COLO668 (cell line): ENCODE data around the gene KHNYN.

ENCODE experiments used
- DNase-seq: peaks from one replicate; lab custom pipeline; 2025; ENCODE audit not compliant: unreplicated experiment; lab: John Stamatoyannopoulos, UW

Gene KHNYN

DNA sequence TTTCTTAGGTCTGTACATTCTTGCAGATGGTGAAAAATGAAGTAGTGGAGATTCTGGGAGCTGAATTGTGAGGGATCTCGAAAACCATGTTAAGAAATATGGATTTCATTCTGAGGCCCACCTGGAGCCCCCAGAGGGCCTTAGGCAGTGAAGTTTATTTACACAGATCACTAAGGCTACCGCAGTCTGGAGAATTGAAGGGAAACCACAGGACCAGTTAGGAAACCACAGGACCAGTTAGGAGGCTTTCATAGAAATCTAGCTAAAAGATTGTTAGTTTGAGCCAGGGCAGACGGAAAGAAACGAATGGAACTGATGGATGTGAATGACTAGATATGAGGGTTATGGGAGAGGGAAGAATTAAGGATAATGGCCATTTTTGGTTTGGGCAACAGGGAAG is 7.5 kb upstream of the KHNYN start:
- no peak for DNase-seq

- no peak for DNase-seq
These were observed 6.8 kb upstream of the KHNYN start for GRCh38 chr14:24422694-24423601.

DNA sequence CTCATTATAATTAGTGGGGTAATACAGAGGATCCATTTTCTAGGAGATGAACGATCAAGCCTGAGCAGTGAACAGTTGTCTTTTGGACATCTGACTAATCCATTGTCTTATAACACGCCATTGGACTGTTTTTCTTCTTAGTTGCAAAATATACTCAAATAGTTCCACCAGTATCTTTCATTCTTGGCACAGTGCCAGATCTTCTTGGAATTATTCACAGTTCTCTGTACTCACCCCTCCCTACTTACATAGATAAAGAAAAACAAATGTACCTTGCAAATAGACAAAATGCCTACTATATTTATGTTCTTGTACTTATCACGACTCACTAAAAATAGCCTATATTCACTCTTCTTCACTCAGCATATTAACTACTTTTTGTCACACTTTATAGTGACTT is 4.0 kb upstream of the KHNYN start:
- DNase-seq = no peak

DNA sequence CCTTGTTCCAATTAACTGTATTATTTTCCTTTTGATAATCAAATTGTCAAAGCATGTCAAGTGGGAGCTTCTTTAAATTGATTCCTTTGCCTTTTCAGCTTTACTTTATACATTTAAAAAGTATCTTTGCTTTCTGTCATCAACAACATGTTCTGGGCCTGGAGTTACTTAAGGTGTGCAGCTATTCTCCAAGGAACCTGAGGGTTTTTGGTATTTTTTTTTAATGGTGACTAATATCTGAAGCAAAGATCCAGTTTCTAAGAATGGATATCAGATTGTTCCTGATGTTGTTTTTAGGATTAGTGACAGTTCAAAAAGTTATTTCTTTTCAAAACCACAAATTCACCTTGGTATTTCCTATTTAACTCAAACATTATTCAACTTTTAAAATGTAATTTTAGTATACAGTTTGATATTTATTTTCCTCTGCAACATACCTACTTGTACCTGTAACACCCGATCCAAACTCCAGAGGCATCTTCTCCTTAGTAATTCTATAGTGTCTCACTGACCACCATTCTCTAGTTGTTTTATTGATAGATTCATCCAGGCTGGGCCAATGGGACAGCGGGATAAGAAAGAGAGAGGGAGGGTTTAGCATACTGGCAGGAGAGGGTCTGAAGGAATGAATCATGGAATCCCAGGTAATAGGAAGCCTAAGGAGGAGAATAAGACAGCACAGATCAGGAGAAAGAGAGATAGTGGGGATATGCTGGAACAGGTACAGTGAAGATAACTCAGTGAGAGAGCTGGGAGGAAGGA is 3.4 kb upstream of the KHNYN start:
- no peak for DNase-seq

GRCh38 chr14:24426912-24427536 is 2.7 kb upstream of the KHNYN start:
- DNase-seq = peak; percentile 69

- DNase-seq = no peak
These were observed 1.9 kb upstream of the KHNYN start for GRCh38 chr14:24427537-24428508.

DNA sequence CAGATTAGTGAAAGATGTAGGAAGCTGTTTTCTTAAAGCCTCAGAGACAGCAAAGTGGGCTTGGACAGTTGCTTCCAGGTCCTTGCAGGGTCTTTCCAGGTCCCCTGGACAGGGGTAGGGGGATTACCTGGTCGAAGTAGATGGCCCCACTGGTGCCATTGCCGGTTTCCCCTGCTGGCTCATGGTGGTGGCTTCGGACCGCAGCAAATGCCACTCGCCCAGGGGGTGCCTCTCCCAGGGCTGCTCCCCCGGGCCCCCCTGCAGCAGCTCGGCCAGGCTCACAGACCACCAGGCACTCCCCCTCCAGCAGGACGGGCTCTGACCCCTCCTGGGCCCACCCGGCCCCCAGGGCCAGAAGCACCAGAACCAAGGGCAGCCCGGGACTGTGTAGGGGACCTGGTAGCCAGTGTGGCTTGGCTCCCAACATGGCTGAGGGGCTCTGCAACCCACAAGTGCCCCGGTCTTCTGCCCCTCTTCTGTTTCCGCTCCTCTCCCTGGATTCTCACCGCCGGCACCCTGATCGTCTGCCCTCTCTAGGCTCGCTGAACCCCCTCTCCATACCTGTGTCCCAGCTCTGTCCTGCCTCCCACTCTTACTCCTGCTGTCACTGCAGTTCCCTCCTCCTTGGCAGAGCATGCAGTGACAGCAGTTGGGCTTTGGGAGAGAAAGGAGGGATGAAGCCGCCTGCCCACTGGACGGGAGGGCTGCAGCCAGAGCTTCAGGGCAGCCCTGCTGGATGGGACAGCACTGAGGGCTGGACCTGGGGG is 943 bp upstream of the KHNYN start:
- DNase-seq = no peak

DNA sequence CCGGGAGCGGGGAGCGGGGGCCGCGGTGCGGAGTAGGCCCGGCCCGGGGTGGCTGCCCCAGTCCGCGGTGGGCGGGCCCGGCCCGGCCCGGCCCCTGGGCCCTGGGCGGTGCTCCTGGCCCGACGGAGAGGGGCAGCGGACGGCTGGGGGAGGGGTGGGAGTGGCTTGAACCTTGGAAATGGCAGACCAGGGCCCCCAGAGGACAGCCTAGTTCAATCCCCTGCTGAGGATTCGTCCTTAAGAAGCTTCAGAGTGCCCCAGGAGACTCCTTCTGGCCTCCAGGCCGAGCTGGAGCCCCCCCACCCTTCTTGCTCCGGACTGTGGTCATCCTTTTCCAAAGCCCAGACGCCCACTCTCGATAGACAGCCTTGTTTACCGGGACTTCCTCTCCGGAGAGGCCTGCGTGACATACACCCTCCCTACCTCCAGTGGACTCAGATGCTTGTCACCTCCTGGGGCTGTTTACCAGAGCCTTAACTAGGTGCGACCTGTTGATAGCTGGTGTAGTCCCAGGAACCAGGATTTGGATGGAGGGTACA is 458 bp downstream of the KHNYN start:
- peak; percentile 82 for DNase-seq

DNA sequence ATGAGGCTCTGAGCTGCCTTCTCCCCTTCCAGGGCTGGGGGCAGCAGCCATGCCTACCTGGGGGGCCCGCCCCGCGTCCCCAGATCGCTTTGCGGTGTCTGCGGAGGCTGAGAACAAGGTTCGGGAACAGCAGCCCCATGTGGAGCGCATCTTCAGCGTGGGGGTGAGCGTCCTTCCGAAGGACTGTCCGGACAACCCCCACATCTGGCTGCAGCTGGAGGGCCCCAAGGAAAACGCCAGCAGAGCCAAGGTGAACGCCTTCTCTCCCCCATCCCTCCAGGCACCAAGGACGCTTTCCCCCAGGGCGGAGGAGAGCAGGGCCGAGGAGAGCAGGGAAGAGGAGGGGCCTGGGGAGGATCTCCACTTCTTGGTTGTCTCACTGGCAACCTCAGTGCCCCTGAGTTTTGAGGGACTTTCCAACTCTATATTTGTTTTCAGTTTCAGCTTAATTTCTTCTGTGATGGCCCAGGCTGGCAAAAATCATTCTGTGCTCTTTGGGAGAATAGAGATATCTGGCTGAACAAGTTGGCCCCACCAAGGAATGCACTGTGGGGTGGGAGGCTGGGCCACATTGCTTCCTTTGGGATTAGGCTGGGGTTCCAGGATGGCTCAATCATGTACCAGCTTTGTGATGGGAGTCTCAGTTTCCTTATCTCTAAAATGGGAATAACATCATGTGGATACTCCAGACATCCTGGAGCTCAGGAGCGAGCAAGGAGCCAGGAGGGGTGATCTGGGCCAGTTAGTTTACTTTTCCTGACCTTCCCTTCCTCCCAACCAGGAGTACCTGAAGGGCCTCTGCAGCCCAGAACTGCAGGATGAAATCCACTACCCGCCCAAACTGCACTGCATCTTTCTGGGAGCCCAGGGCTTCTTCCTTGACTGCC is 1.2 kb downstream of the KHNYN start:
- DNase-seq = peak; percentile 38

GRCh38 chr14:24431569-24432258 is 2.0 kb downstream of the KHNYN start:
- peak; percentile 93 for DNase-seq

GRCh38 chr14:24432259-24433131 is 2.7 kb downstream of the KHNYN start:
- peak; percentile 30 for DNase-seq

DNA sequence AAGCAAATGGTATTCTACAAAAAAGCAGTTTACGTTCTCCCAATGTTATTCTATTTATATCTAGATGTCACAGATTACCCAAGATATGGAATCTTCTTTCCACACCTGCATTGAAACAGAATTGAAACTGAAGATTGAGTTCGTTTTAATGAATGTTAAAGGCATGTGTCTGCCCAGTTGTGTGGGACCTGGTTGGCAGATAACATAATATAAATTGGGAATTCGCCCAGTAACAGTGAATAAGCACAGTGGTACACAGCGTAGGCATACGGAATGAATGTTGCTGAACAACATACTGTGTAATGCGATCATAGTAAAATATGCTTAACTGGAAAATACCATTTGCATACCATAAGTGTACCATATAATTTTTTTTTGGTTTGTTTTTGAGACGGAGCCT is 4.3 kb downstream of the KHNYN start:
- no peak for DNase-seq

DNA sequence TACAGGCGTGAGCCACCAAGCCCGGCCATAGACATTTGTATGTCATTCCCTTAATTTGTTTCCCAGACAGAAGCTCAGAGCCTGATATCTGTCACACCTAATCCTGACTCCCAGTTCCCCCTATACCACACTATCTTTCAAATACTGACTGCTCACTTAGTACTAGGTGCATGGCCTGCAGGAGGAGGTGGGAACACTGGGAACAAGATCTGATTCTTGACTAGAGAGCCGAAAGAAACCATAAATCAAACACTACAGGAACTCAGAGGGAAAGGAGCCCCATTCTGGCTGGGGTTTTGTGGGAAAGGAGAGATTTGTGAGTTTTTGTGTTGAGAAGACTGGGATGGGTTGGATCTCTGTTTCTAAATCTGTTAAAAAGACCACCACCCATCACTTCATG is 4.9 kb downstream of the KHNYN start:
- no peak for DNase-seq

- no peak for DNase-seq
These were observed 5.5 kb downstream of the KHNYN start for GRCh38 chr14:24435192-24435810.

- no peak for DNase-seq
These were observed 6.2 kb downstream of the KHNYN start for GRCh38 chr14:24435998-24436354.

DNA sequence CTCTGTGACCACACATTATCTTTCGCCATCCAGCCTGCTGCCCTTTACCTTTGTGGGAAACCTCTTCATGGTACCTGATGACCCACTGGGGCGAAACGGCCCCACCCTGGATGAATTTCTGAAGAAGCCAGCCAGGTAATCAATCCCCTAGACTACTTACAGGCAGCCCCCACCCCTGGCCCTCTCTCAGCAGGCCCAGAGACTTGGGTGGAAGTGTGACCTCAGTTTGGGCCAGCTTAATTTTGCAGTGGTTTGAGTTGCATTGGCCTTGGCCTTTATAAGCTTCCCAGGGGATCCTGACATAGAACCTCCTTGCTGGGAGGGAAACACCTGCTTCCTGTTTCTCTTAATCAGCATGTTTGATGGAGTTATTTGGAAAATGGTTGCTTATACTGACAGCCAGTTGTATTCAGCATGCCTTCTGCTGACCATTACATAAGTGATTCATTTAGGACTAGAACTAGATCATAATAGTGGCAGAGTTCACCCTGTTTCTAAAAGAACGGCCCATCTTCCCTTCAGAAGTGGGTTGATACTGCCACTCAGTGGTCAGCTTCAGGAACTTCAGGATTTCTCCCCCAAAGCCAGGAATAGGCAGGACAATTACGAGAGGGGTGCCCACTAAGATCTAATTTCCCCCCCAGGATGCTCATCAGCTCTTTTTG is 6.7 kb downstream of the KHNYN start:
- peak; percentile 41 for DNase-seq
